Testis (tissue), 3 donors: ENCODE data around the gene USP32. TPM values are rescaled to one million over a fixed set of nuclear protein-coding genes. Genes with fewer than 3 reads are reported as not detected.

Experiments used
- DNase-seq: peaks from one replicate; pipeline ENCODE4 v3.0.0-alpha.2; 2019
- H3K27ac ChIP-seq, 2 donors: fragments of 200-600 bp; sonication (generic); one replicate each; pipeline ENCODE4 v1.5.1; 2019
- H3K27me3 ChIP-seq: fragments of 200-600 bp; sonication (generic); one replicate; pipeline ENCODE4 v1.5.1; 2019
- H3K36me3 ChIP-seq: fragments of 200-600 bp; sonication (generic); one replicate; pipeline ENCODE4 v1.5.1; 2017; ENCODE audit warnings: low read depth; ENCODE audit errors: missing control alignments
- H3K4me1 ChIP-seq: fragments of 200-600 bp; sonication (generic); one replicate; pipeline ENCODE4 v1.5.1; 2019
- H3K4me3 ChIP-seq, 2 donors: fragments of 200-600 bp; sonication (generic); one replicate each; pipeline ENCODE4 v1.5.1; 2017 to 2019
- H3K9me3 ChIP-seq: fragments of 200-600 bp; sonication (generic); one replicate; pipeline ENCODE4 v1.5.1; 2017
- CTCF ChIP-seq, 3 experiments: fragments of 450-650 bp in 2 of 3; fragments of 200-600 bp in 1 of 3; sonication (generic) in 1 of 3; IDR thresholded peaks; one replicate each; pipeline ENCODE4 v1.5.1; 2016 to 2019; ENCODE audit warnings: antibody characterized with exemption in 3 of 3, mild to moderate bottlenecking in 2 of 3, moderate library complexity in 1 of 3
- POLR2A ChIP-seq: fragments of 450-650 bp; IDR thresholded peaks from one replicate; pipeline ENCODE4 v1.6.1; 2017; ENCODE audit warnings: antibody characterized with exemption, mild to moderate bottlenecking, moderate library complexity
- WGBS, 2 donors: methylation state at CpG; one replicate each; pipeline ENCODE4 v1.1.5; 2018; 5-methylcytosine and 5-hydroxymethylcytosine counted together
- intact Hi-C: fragments of 100-400 bp; cut with DNase I; formaldehyde crosslinking; loops from one replicate; pipeline ENCODE4 v1.15.1; 2023; ENCODE audit warnings: low total_unique reads
- polyA plus RNA-seq: library from polyadenylated mRNA; stranded (reverse); fragments of 350-450 nt; fragmentation: Illumina TruSeq; extraction: RNeasy Lipid Tissue Mini Kit (QIAGEN cat#74804); gene quantifications from one replicate; pipeline ENCODE4 v1.2.3, GENCODE V29; 2014; ENCODE audit warnings: low read depth, low replicate concordance; ENCODE audit not compliant: insufficient read depth
- total RNA-seq, 2 donors: library from RNA; depleted of rRNA; stranded (reverse); fragments of >200 nt; gene quantifications; one replicate each; pipeline ENCODE4 v1.2.3, GENCODE V29; 2016

USP32 gene
- total and polyA plus RNA-seq, 3 donors from 2014 or later = 113 to 279 (median 166) TPM

DNA sequence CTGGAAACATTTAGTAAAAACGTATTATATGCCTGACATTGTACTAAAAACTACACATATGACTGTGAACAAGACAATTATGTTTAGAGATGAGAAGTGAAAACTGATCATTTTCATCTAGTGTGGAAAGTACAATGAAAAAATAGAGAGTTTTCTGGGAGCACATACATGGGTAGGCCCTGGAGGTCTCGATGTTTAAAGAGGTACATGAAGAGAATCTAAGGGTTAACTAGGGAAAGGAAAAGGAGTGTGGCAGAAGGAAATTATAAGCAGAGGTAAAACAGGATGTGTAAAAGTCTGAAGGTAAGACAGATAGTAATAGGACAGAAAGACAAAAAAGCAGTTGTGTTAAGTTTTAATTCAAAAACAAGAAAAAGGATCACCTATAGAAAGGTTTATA, 113.7 kb downstream of the USP32 start:
- H3K4me3 ChIP-seq = no peak overlapping the region
- WGBS, 2 donors = 77 to 84% methylated on average over 2 of the region's 2 CpGs
- no peak for DNase-seq

DNA sequence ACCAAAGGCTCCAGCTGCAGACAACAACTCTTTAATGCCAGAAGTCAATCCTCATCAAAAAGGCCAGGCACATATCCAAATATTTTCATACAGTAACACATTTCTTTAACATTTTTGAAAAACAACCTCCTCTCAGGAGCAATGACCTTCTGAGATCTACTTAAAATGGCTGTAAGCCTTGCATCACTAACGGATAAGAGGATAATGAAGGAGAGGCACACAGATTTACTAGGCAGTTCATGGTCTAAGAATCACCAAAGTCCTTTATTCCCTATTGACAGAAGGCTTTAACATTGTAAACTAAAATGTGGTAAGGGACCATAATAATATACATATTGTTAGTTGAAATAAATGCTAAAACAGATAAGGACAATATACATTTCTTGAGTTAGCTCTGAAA, 114.7 kb downstream of the USP32 start:
- Histone ChIP-seq H3K27me3 (no peaks in the 10 kb centered on the region), H3K9me3 (no peaks in the 10 kb centered on the region), H3K36me3 (no peaks in the 10 kb centered on the region), H3K4me3 (no peak overlapping the region), H3K4me1 (no peaks in the 10 kb centered on the region), H3K27ac (no peak overlapping the region)
- intact Hi-C loops = no loop called here
- WGBS, 2 donors = 66 to 74% methylated on average over 1 of the region's 1 CpG
- DNase-seq = no peak
- TF ChIP-seq CTCF (IDR thresholded peaks at IDR 0.05) = no peak
- TF ChIP-seq POLR2A = no peak

More for the DNA sequence above, 113.7 kb downstream of the USP32 start:
- H3K9me3 ChIP-seq = no peaks in the 10 kb centered on the region
- no peak for TF ChIP-seq POLR2A
- no peak for TF ChIP-seq CTCF (IDR thresholded peaks at IDR 0.05)
- intact Hi-C loops = no loop called here
- no peaks in the 10 kb centered on the region for H3K27me3 ChIP-seq
- no peak overlapping the region for H3K27ac ChIP-seq
- no peaks in the 10 kb centered on the region for H3K4me1 ChIP-seq
- no peaks in the 10 kb centered on the region for H3K36me3 ChIP-seq

DNA sequence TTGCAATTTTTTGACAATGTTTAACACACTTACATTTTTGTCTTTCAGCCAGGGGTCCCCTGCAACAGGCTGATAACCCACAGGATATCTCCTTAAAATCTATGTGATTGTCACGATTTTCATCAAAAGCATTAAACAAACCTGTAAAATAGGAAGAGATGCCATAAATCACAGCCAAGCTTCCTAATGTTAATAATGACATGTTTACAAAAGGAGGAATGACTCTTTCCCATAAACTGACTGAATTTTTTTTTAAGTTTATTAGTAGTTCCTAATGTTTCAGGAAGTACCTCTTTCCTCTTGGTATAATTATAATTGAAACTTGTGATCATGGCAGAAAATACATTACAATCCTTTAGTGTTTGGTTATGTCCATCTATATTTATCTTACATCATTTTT, 122.5 kb downstream of the USP32 start:
- no peak overlapping the region for H3K4me3 ChIP-seq

DNA sequence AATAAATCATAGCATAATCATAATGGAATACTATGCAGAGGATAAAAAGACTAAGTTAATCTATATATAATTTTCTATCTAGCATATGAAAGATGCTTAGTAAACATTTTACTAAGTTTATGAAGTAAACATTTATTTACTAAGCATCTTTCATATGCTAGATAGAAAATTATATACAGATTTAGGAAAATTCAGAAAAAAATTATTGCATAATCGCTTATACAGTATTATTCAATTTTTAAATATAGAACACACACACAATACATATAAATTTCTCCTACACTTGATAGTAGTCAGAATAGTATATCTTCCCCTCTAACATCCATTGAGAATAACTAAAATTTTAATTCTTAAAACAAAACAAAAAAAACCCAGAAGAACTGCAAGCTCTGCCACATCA, 131.4 kb downstream of the USP32 start:
- Histone ChIP-seq H3K36me3 (no peaks in the 10 kb centered on the region), H3K4me3 (no peak overlapping the region), H3K27me3 (no peaks in the 10 kb centered on the region), H3K4me1 (no peaks in the 10 kb centered on the region), H3K9me3 (no peaks in the 10 kb centered on the region), H3K27ac (no peak overlapping the region)
- intact Hi-C loops = no loop called here
- no peak for DNase-seq
- TF ChIP-seq CTCF (IDR thresholded peaks at IDR 0.05) (no peak), POLR2A (no peak)
- 97 to 98% methylated on average over 1 of the region's 1 CpG for WGBS, 2 donors

More for the DNA sequence above, 122.5 kb downstream of the USP32 start:
- Histone ChIP-seq H3K27me3 (no peaks in the 10 kb centered on the region), H3K27ac (no peak overlapping the region), H3K36me3 (no peaks in the 10 kb centered on the region), H3K4me1 (no peaks in the 10 kb centered on the region), H3K9me3 (no peaks in the 10 kb centered on the region)
- WGBS, 2 donors = 72 to 84% methylated on average over 1 of the region's 1 CpG
- intact Hi-C loops = no loop called here
- no peak for DNase-seq
- no peak for TF ChIP-seq POLR2A
- no peak for TF ChIP-seq CTCF (IDR thresholded peaks at IDR 0.05)

DNA sequence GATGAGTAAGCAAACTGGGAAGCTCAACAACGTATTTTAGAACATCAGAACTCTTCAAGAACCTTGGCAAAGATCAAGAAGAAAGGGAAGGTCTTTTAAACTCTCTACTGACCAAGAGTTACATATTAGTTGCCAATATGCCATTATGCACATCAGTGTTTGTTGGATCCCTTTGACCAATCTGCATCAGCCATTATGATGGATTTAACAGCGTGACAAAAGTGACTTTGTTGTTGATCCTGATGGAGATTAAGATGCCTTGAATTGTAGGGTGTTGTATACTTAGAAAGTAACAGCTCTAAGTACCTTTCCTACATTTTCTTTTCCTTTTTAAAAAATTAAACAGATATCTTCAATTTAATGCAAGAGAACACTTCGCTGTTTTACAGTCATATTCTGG, 133.6 kb downstream of the USP32 start:
- intact Hi-C loops = no loop called here
- Histone ChIP-seq H3K4me1 (no peaks in the 10 kb centered on the region), H3K9me3 (no peaks in the 10 kb centered on the region), H3K36me3 (no peaks in the 10 kb centered on the region), H3K27ac (no peak overlapping the region), H3K27me3 (no peaks in the 10 kb centered on the region), H3K4me3 (no peak overlapping the region)
- DNase-seq = no peak
- TF ChIP-seq POLR2A (no peak), CTCF (IDR thresholded peaks at IDR 0.05) (no peak)
- 94 to 95% methylated on average over 3 of the region's 3 CpGs for WGBS, 2 donors
